ENCODE measurements around the gene FGD2. TPM values are rescaled to one million over a fixed set of nuclear protein-coding genes. Genes with fewer than 3 reads are reported as not detected.

FGD2 gene
- total and polyA plus RNA-seq, 2 experiments from 2014 or later = 0.13 to 0.14 TPM

- TF ChIP-seq ZNF462 (CRISPR knock-in tag; IDR thresholded peaks at IDR 0.05) (no peak), JUNB (IDR thresholded peaks at IDR 0.05; ENCODE audit: unreplicated experiment) (no peak), EZH2 (IDR thresholded peaks at IDR 0.05; ENCODE audit: low read depth, unreplicated experiment) (no peak), EZH2phosphoT487 (IDR thresholded peaks at IDR 0.05; ENCODE audit: unreplicated experiment) (no peak), ZNF114 (CRISPR knock-in tag; IDR thresholded peaks at IDR 0.05) (no peak), POLR2AphosphoS5 (IDR thresholded peaks at IDR 0.05; ENCODE audit: low read depth) (no peak)
These were observed 21.7 kb downstream of the FGD2 start (continued) for GRCh38 chr6:37027036-37027720.

- H3K9me3 Mint-ChIP-seq = peaks cover 18% of the 10 kb centered on the region
- H3K27ac ChIP-seq (ENCODE audit: low read depth) = no peak overlapping the region
- no peak for DNase-seq (ENCODE audit: low spot score)
- no peak overlapping the region for H3K4me2 ChIP-seq
- no peak overlapping the region for H3K27ac Mint-ChIP-seq
- peaks cover 16% of the 10 kb centered on the region for H3K27me3 Mint-ChIP-seq (ENCODE audit: insufficient read depth, low read depth, poor library complexity)
- H3K36me3 ChIP-seq (ENCODE audit: insufficient read depth) = peaks cover 8% of the 10 kb centered on the region; the same call in 1 of the 2 replicates
- ATAC-seq = no peak
- no peaks in the 10 kb centered on the region for H4K20me1 ChIP-seq (replicated peaks; ENCODE audit: insufficient read depth)
- no peak overlapping the region for H3K4me3 ChIP-seq
- H2AFZ ChIP-seq = no peak overlapping the region; the same call in 1 of the 2 replicates
- H3F3A ChIP-seq (replicated peaks; ENCODE audit: low read depth) = no peaks in the 10 kb centered on the region
- H3K4me1 ChIP-seq (ENCODE audit: insufficient read depth) = no peaks in the 10 kb centered on the region
- no peaks in the 10 kb centered on the region for H3K79me2 ChIP-seq (replicated peaks; ENCODE audit: insufficient read depth)
- peaks cover 12% of the 10 kb centered on the region; the same call in 2 of the 3 replicates for H3K36me3 Mint-ChIP-seq (ENCODE audit: low read depth)
- no peaks in the 10 kb centered on the region for H3K27me3 ChIP-seq (ENCODE audit: insufficient read depth)
- H3K9me2 ChIP-seq (ENCODE audit: insufficient read depth) = no peaks in the 10 kb centered on the region
- H3K4me1 Mint-ChIP-seq = peaks cover 6% of the 10 kb centered on the region; the same call in 2 of the 3 replicates
- no peak overlapping the region for H3K4me3 Mint-ChIP-seq
- TF ChIP-seq ZNF462 (CRISPR knock-in tag; IDR thresholded peaks at IDR 0.05) (no peak), ETS1 (IDR thresholded peaks at IDR 0.05) (no peak)
These were observed 22.5 kb downstream of the FGD2 start for GRCh38 chr6:37027811-37028469.
